ENCODE measurements around the gene L3MBTL4.

DNA sequence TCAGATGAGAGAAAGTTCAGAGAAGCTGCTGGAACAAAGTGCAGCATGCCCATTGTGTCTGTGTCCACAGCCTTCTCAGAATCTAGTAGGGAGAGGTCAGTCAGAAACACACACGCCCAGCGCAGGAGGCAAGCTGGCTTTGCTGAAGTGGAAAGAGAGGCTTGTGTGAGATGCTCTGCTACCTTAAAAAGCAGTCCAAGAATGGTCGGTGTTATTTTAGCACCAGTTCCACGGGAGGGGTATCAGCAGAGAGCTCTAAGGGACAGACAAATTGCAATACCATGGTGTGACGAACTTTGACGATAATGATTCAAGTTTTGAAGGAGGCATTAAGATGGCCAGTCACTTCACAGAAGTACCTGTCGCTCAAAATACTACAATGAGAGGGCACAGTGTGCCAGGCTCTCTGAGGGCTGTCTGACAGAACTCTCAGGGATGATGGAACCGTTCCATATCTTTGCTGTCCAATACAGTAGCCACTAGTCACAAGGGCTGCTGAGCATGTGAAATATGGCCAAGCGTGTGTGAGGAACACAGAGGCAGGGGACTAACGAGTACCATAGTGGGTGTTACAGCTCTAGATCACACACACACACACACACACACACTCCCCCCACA lies 281.9 kb downstream of the L3MBTL4 start:
- TF ChIP-seq, protein P1, sequence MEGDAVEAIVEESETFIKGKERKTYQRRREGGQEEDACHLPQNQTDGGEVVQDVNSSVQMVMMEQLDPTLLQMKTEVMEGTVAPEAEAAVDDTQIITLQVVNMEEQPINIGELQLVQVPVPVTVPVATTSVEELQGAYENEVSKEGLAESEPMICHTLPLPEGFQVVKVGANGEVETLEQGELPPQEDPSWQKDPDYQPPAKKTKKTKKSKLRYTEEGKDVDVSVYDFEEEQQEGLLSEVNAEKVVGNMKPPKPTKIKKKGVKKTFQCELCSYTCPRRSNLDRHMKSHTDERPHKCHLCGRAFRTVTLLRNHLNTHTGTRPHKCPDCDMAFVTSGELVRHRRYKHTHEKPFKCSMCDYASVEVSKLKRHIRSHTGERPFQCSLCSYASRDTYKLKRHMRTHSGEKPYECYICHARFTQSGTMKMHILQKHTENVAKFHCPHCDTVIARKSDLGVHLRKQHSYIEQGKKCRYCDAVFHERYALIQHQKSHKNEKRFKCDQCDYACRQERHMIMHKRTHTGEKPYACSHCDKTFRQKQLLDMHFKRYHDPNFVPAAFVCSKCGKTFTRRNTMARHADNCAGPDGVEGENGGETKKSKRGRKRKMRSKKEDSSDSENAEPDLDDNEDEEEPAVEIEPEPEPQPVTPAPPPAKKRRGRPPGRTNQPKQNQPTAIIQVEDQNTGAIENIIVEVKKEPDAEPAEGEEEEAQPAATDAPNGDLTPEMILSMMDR (IDR thresholded peaks at IDR 0.05), result no peak
- no peak for TF ChIP-seq POLR2A (IDR thresholded peaks at IDR 0.05)

All from esophagus squamous epithelium (tissue), 4 donors.